ENCODE data around the gene PPP1R2. TPM values are rescaled to one million over a fixed set of nuclear protein-coding genes. Genes with fewer than 3 reads are reported as not detected.

PPP1R2 gene
- total and polyA plus RNA-seq, 9 of the 15 experiments (the other 6 are each of a cell fraction or from before 2014, with no cell fraction given), result 9.4 to 115 (median 40.3) TPM

- TF ChIP-seq ATF7 (IDR thresholded peaks at IDR 0.05) (no peak), SP1 (CRISPR knock-in tag; IDR thresholded peaks at IDR 0.05) (peak; percentile 86), ZBTB9 (CRISPR knock-in tag; IDR thresholded peaks at IDR 0.05) (0 out of 2 replicates have a peak, but pooled peaks have one; percentile 33), KLF6 (CRISPR knock-in tag; IDR thresholded peaks at IDR 0.05; ENCODE audit: borderline replicate concordance) (no peak), HCFC1 (IDR thresholded peaks at IDR 0.05; ENCODE audit: low read depth, low read length) (0 out of 2 replicates have a peak, but pooled peaks have one; percentile 31), PHF21A (IDR thresholded peaks at IDR 0.05; ENCODE audit: borderline replicate concordance, low read depth) (no peak), TFAP4 (CRISPR knock-in tag; IDR thresholded peaks at IDR 0.05; ENCODE audit: borderline replicate concordance) (peak; percentile 74), CREM (IDR thresholded peaks at IDR 0.05; ENCODE audit: low read depth) (peak; percentile 71; the same call in 1 of the 2 replicates), CREB1 (IDR thresholded peaks at IDR 0.05) (no peak; the same call in none of the 2 replicates), CREB1 (CRISPR knock-in tag; IDR thresholded peaks at IDR 0.05) (peak; percentile 52), NONO (IDR thresholded peaks at IDR 0.05; ENCODE audit: low read depth in 2 of 2, low read length in 1 of 2) (peak in 1 of 2 experiments; percentile 87; a peak in 2 of 4 replicates), ATF1 (CRISPR knock-in tag; IDR thresholded peaks at IDR 0.05) (no peak), ATF1 (tag; IDR thresholded peaks at IDR 0.05) (peak; percentile 73), MTA3 (IDR thresholded peaks at IDR 0.05; ENCODE audit: borderline replicate concordance) (0 out of 2 replicates have a peak, but pooled peaks have one; percentile 18), TGIF2 (CRISPR knock-in tag; IDR thresholded peaks at IDR 0.05) (0 out of 2 replicates have a peak, but pooled peaks have one; percentile 62), ATF3 (IDR thresholded peaks at IDR 0.05) (no peak), ATF3 (CRISPR knock-in tag; conservative IDR thresholded peaks at IDR 0.05) (no peak; the same call in 1 of the 2 replicates), NRF1 (conservative IDR thresholded peaks at IDR 0.05 in 1 of 2, IDR thresholded peaks at IDR 0.05 in 1 of 2) (peak; percentile 85 to 87), ZNF431 (CRISPR knock-in tag; IDR thresholded peaks at IDR 0.05) (peak; percentile 19; the same call in 1 of the 2 replicates), VEZF1 (CRISPR knock-in tag; IDR thresholded peaks at IDR 0.05) (peak; percentile 65; the same call in 1 of the 2 replicates), KDM4B (IDR thresholded peaks at IDR 0.05; ENCODE audit: borderline replicate concordance in 2 of 2, low read depth in 1 of 2) (0 out of 4 replicates have a peak, but pooled peaks of 1 of the 2 experiments have one; percentile 47), CBX2 (IDR thresholded peaks at IDR 0.05; ENCODE audit: insufficient read depth, low read length, poor library complexity, severe bottlenecking) (no peak), ELF2 (CRISPR knock-in tag; IDR thresholded peaks at IDR 0.05) (peak; percentile 16; the same call in 1 of the 2 replicates), TAF7 (tag; IDR thresholded peaks at IDR 0.05) (0 out of 2 replicates have a peak, but pooled peaks have one; percentile 34)
Measured at GRCh38 chr3:195542698-195543499, at the start of gene PPP1R2 (continued).

All from K562 (cell line).